Right hindlimb (tissue), 1 donor: Measurements from ENCODE around the gene HBG2.

ENCODE experiments used
- DNase-seq: peaks from one replicate; pipeline ENCODE4 v3.0.0-alpha.2; 2018

Gene HBG2

DNA sequence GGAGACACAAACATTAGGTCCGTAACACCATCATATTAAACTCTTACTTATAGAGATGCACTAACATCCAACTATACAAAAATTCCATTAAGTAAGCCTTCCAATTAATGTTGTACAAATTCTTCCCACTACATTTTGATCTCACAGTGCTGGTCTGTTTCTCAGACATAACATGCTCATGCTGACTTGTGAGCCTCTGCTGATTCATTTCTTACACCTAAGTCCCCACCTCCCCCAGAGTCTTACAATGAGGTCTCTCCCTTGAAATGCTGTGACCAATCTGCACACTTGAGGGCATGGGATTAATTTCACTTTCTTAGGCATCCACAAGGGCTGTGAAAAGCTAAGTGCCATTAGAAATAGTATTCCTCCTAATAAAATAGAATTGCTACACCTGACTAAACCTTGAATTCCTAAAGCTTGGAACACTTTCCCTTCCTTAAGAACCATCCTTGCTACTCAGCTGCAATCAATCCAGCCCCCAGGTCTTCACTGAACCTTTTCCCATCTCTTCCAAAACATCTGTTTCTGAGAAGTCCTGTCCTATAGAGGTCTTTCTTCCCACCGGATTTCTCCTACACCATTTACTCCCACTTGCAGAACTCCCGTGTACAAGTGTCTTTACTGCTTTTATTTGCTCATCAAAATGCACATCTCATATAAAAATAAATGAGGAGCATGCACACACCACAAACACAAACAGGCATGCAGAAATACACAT lies 6.9 kb downstream of the HBG2 start:
- no peak for DNase-seq

DNA sequence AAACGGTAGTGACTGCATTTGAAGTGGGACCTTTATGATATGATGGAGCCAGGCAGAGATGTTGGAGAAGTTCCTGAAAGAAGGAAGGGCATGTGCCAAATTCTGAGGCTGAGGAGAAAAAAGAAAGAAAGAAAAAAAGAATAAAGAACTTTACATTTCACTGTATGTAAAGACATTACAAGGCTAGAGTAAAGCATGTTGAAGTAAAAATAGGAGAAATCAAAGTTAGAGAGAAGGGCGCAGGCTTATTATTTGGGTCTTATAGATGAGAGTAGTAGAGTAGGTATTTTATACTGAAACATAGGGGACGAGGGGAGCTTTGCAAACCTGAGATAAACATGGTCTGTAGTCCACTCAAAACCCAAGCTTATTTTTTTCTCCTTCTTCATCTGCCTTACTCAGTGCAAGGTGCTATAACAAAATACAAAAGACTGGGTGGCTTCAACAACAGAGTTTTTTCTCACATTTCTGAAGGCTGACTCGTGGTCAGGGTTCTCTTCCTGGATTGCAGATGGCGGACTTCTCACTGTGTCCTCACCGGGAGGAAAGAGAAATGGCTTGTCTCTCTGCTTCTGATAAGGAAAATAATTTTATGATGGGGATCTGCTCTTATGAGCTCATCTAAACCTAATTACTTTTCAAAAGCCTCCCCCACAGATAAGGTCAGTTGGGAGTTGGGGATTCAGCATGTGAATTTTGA lies 7.7 kb downstream of the HBG2 start:
- no peak for DNase-seq

DNA sequence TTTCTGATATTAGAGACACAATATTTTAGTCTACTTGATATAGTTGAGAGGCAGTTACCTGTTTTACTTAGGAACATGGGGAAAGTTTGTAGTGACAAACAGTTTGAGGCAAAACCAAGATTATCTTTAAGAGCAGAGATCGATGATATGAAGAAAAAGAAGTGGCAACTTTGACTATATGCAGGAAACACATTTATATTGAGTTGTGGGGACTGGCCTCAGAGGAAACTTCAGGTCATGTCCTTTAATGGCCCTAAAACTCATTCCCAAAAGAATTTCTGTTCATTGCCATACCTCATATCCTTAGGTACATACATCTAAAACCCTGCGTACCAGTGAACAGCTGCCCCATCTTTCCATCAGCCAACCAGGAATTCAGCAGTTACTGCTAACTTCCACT lies 9.4 kb downstream of the HBG2 start:
- no peak for DNase-seq

DNA sequence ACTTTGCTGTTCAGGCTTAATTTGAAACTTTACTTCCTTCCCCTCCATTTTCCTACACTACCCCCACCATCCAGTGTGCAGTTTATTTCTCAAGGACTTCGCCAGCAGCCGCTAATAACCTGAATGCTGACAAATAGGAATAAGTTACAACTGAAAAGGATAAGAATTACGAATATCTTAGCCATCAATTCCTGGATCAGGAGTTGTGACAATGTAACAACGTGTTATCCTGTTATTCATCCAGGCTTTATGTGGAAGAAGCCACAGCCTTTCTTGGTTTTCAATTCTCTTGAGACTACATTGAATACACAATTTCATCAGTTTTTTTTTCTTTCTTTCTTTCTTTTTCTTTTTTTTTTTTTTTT lies 10.8 kb downstream of the HBG2 start:
- DNase-seq, result no peak

DNA sequence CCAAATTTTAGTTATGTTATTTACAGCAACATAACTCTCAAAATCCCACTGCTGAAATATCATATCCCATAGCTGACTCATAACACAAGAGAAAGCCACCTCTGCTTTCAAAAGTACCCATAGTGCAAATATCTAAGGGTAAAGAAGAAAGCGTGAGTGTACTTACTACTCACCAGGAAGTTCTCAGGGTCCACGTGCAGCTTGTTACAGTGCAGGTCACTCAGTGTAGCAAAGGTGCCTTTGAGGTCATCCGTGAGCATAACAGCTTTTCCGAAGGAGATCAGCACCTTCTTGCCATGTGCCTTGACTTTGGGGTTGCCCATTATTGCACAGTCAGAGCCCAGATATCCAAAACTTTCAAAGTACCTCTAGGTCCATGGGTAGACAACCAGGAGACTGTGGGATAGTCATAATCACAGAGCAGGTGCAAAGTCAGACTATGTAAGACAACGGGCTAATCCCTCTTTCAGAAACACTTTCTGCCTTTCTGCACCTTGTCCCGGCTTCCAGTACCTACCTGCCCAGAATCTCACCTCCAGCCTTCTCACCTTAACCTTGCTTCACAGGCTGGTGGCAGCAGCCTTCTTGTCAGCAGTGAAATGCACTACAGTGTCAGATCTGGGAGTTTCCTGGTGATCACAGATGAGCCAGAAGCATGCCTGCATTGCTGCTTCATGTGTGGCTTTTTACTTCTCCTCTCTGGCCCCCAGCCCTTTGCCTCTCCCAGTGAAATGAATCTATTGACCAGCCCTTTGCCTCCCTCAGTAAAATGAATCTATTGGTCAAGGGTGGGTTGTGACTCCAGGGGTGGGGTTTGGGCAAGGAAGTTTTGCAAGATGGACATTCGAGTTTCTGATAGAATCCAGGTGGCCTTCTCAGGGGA lies 11.4 kb downstream of the HBG2 start:
- DNase-seq, result no peak

DNA sequence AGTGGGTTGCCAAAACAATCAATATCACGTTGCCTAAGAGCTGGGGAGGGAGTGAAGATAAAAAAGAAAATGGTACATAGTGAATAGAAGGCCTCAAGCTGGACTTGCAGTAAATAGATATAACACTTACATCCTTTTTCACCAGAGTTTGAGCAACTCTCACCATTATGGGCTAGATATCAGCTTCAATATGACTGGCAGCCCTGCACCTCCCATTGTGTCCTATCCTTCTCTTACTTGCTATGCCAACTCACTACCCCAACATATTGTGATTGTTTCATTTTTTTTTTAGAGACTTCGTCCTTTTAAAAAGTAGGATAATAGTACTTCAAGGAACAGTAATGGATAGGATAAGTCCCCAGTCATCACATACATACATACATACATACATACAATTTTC lies 12.4 kb downstream of the HBG2 start:
- DNase-seq, result no peak

DNA sequence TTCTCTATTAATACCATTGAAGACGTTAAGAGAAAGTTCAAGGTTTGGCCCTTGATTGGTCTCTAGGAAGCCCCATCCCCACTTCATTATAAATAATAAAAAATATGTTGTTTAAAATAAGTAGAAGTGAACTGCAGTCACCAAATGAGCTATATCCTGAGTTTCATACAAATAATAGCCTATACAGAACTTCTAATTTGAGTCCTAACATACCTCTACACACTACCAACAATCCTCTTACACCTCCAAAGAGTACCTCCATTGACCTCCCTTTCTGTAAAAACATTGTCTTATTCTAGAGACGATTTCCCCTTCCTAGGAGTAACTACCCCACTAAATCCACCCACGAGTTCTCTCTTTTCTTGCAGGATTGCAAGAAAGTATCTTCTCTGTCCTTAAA lies 13.1 kb downstream of the HBG2 start:
- DNase-seq, result no peak

DNA sequence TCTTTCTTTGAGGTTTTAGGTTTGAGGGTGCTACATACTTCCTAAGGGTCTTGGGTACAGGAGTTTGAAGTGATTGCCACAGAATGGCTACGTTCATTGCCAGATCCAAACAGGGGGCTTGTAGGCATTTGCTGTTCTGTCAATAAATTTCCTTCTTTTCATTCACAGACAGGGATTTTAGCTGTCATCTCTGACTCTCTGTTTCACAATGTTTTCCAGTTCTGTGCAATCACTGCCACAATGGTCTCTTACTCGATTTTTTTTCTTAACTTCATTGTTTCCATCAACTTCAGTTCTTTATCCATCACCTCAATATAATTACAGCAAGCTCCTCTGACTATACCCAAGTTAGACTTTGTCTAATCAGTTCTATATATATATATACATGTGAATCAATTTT lies 14.1 kb downstream of the HBG2 start:
- no peak for DNase-seq

DNA sequence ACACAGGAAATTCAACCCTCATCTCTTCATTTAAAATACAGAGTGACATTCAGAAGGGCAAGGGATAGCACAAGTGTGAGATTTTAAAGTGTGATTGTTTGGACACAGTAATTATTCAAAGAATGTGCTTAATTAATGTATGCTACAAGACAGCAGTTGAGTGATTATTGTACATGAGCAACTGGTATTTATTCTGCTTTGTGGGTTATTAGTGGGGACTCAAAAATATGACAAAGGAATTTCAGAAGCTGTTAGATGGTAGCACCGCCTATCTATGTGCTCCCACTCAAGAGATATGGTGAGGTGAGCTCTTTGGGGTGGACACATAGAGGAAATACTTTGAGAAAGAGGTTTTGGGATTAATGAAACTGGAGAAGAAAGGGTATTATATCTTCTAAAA lies 14.5 kb downstream of the HBG2 start:
- no peak for DNase-seq

DNA sequence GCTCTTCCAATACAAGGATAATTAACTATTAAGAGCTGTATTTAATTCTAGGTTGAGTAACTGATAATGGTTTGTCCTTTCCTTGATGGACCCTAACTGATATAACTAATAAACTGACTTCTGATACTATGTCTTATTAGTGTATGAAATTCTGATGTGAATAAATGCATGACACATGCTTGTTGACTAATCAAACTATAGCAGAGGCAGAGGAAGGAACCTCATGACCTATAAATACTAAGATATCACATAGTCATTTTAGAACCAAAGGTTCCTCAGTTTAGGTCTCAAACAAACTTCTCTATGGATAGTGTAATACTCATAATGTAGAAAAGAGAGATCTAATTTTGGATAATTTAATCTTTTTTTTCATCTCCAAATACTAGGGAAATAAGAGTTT lies 15.5 kb downstream of the HBG2 start:
- no peak for DNase-seq

DNA sequence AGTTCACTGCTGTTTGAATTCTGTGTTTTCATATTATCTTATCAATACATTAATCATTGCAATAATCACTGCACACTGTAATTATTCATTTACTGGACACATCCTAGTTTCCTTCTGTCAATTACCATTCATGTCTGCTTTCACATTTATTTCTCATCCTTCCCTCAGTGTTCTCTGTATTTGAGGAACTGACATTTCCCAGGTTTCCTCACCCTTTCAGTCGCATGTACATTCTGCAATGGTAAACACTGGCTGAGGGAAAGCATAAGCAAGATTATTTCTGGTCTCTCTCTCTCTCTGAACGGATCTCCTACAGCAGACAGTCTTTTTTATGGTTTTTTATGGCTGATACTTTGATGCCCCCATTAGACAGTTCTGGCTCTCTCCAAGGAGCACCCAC lies 16.1 kb downstream of the HBG2 start:
- DNase-seq, result no peak

DNA sequence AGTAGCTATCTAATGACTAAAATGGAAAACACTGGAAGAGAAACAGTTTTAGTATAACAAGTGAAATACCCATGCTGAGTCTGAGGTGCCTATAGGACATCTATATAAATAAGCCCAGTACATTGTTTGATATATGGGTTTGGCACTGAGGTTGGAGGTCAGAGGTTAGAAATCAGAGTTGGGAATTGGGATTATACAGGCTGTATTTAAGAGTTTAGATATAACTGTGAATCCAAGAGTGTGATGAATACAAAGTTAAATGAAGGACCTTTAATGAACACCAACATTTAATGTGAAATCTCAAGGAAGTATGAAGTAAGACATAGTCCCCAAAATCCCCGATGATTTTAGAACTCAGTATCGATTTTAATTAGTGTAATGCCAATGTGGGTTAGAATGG lies 17.2 kb downstream of the HBG2 start:
- no peak for DNase-seq

DNA sequence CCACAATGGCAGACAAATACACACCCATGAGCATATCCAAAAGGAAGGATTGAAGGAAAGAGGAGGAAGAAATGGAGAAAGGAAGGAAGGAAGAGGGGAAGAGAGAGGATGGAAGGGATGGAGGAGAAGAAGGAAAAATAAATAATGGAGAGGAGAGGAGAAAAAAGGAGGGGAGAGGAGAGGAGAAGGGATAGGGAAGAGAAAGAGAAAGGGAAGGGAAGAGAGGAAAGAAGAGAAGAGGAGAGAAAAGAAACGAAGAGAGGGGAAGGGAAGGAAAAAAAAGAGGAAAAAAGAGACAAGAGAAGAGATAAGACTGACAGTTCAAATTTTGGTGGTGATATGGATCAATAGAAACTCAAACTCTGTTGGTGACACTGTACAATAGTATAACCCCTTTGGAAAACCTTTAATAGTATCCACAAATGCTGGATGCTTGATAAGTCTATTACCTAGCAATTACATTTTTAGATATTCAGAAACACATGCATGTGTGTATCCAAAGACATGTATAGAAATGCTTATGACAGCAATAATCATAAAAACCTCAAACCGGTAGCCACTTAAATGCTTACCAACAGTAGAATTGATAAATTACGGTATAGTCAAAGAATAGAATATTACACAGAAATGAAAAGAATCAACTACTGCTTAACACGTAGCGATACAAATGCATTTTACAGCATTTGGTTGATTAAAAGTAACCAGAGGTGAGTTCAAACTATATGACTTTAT lies 19.1 kb downstream of the HBG2 start:
- DNase-seq, result no peak

DNA sequence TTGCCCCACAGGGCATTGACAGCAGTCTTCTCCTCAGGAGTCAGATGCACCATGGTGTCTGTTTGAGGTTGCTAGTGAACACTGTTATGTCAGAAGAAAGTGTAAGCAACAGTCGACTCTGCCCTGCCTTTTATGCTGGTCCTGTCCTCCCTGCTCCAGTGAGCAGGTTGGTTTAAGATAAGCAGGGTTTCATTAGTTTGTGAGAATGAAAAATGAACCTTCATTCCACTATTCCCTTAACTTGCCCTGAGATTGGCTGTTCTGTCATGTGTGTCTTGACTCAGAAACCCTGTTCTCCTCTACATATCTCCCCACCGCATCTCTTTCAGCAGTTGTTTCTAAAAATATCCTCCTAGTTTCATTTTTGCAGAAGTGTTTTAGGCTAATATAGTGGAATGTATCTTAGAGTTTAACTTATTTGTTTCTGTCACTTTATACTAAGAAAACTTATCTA lies 20.2 kb downstream of the HBG2 start, which contains the start of gene HBD:
HBD (minus strand) TSS at position 103 of the 454 bp plus-strand sequence; CDS start at position 53, 50 bp downstream.
- no peak for DNase-seq

DNA sequence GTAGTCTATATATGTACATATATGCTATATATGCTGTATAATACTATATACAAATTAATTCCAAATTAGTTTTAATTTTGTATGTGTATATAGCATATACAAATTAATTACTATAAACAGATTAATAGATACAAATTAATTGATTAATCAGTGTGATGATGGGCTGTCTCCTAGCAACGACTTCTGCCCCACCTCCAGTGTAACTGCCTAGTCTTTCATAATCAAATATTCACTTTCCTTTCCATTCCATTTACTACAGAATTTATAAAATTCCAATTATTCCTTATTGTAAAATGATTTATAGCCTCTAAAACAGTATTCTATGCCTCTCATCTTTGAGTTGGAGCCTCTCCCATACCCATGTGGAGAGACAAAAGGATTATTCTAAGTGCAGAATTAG lies 21.3 kb downstream of the HBG2 start:
- no peak for DNase-seq

DNA sequence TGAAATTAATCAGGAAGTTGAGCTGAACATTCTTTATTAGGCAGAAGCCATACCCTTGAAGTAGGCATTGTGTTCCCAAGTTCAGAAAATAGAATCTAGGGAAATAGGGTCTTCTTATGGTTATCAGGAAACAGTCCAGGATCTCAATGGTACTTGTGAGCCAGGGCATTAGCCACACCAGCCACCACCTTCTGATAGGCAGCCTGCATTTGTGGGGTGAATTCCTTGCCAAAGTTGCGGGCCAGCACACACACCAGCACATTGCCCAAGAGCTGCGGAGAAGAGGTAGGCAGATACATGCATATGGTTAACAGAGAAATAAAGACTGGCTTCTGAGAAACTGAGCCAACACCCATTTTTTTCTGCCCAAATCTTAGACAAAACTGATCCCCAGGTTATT lies 21.8 kb downstream of the HBG2 start:
- DNase-seq, result no peak

DNA sequence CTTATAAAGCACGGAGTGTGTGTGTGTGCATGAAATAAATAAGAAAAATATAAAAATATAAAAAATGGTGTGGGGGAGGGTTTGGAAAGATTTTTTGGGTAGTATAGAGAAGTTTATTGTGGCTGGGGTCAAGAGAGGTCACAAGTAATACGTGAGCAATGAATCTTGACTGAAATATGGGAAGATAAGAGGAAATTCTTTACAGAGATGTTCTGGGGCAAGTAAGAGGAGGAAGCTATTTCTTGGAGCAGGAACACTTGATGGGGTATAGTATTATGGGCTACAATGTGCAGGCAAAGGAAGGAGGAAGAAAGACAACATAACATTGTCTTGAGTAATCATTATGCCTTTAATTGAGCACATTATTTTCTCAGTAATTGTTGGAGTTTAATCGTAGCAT lies 22.4 kb downstream of the HBG2 start:
- no peak for DNase-seq

DNA sequence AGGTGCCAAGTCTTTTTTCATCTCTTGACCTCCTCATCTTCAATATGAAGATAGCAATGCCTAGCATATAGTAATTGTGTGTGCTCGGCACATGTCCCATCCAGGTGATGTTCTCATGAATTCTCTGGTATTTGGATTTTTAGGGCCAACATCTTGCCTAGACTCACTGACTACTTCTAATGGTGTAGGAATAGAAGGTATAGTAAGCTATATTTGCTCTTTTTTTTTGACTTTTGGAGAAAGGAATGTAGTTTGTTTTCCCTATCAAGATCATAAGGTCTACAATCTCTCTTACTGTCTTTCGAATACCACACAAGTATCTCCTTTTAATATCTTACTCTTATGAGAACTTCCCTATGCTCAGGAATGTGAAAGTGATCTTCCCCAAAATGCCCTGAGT lies 23.5 kb downstream of the HBG2 start:
- no peak for DNase-seq

DNA sequence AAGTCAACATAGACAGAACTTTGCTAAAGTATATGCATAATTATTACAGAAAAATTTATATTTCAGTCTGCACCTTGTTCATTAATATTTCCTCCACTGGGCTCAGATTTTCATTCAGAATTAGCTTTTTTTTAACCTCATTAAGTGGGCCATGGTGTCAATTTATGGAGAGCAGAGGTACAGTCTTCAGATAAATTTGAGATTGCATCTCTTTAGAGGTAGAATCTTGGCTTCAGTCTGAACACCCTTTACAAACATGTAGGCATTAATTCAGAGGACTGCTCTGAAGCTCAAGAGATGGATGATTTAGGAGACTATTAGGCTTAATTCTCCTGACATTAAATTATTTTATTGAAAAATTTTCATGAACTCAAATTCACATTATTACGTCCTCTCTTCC lies 24.3 kb downstream of the HBG2 start:
- DNase-seq, result no peak

DNA sequence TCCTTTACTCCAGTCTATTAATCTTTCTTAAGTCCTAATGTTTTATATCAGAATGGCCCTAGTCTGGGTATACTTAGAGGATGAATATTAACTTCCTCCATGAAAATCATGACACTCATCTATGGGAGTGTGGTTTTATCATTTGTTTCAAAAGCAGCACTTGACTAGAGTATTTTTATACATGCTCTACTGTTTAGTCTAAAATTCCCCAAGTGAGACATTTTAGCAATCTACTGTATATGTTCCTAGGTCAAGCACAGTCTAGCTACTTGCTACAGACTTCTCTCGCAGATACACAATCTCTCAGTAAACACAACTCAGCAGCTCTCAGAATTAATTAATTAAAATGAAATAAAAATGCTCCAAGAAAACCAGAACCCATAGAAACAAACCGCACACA lies 24.8 kb downstream of the HBG2 start:
- DNase-seq, result no peak

DNA sequence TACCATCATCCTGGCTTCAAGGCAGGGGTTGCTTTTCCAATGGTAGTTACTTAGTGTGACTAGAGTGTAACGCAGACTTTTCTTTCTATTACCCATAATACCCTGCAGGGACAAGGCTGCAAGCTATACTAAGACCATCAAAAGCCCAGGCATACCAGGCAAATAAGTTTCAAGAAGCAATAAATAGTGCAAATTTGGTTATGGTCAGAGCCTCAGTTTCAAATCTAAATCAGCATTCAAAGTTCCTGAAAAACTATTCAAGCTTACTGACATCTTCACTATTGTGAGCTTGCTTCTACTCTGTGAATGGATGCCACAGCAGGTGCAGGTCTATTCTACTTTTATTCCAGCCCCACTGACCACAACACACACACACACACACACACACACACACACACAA lies 25.2 kb downstream of the HBG2 start:
- DNase-seq, result no peak

DNA sequence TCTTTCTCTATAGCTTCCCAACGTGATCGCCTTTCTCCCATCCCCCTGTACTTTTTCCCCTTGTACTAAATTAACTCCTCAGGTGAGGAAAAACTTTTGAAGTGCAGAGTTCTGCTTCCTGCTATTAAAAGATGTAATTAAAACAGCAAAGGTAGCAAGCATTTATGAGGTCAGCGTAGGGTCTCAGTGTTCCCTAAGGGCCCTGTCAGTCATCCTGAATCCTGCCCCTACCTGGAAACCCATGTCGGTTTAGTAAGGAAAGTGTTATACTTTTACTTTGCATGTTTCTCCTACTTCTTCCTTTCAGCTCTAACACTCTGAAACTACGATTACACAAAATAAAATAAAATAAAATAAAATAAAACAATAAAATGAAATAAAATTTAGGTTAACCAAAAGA lies 26.5 kb downstream of the HBG2 start:
- DNase-seq, result no peak

DNA sequence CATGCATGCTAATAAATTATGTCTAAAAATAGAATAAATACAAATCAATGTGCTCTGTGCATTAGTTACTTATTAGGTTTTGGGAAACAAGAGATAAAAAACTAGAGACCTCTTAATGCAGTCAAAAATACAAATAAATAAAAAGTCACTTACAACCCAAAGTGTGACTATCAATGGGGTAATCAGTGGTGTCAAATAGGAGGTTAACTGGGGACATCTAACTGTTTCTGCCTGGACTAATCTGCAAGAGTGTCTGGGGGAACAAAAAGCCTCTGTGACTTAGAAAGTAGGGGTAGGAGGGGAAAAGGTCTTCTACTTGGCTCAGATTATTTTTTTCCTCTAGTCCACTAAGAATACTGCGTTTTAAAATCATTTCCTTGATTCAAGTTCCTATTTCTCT lies 26.9 kb downstream of the HBG2 start:
- DNase-seq, result no peak
